ENCODE results near the gene TEF. TPM values are rescaled to one million over a fixed set of nuclear protein-coding genes. Genes with fewer than 3 reads are reported as not detected.

TEF gene
- total RNA-seq, 2 experiments from 2014 or later, result 1.4 to 2.0 TPM

- Mint-ChIP-seq H3K27me3 (no peaks in the 10 kb centered on the region), H3K36me3 (no peaks in the 10 kb centered on the region), H3K9me3 (ENCODE audit: low read depth) (no peaks in the 10 kb centered on the region), H3K27ac (no peak overlapping the region), H3K4me1 (no peaks in the 10 kb centered on the region), H3K4me3 (no peak overlapping the region)
- DNase-seq (no peak), ATAC-seq (no peak)
- CTCF ChIA-PET, result no interaction called here
Observed at GRCh38 chr22:41360126-41360525, 21.6 kb upstream of the TEF start.

- no peak overlapping the region for H3K4me3 Mint-ChIP-seq
- no peak overlapping the region for H3K27ac Mint-ChIP-seq
- CTCF ChIA-PET, result no interaction called here
- peaks cover 7% of the 10 kb centered on the region for H3K27me3 Mint-ChIP-seq
- H3K4me1 Mint-ChIP-seq, result no peaks in the 10 kb centered on the region
- DNase-seq (no peak), ATAC-seq (no peak)
- no peaks in the 10 kb centered on the region for H3K36me3 Mint-ChIP-seq
- no peaks in the 10 kb centered on the region for H3K9me3 Mint-ChIP-seq (ENCODE audit: low read depth)
Observed at GRCh38 chr22:41361716-41362310, 19.9 kb upstream of the TEF start.

- Mint-ChIP-seq H3K36me3 (no peaks in the 10 kb centered on the region), H3K9me3 (ENCODE audit: low read depth) (no peaks in the 10 kb centered on the region), H3K27me3 (peaks cover 10% of the 10 kb centered on the region), H3K27ac (no peak overlapping the region), H3K4me1 (no peaks in the 10 kb centered on the region), H3K4me3 (no peak overlapping the region)
- ATAC-seq (no peak), DNase-seq (no peak)
- CTCF ChIA-PET, result no interaction called here
Observed at GRCh38 chr22:41362615-41363014, 19.1 kb upstream of the TEF start.

GRCh38 chr22:41364233-41364632 lies 17.5 kb upstream of the TEF start:
- DNase-seq, result no peak
- Mint-ChIP-seq H3K27ac (no peak overlapping the region), H3K27me3 (peaks cover 14% of the 10 kb centered on the region), H3K4me3 (no peak overlapping the region), H3K36me3 (no peaks in the 10 kb centered on the region), H3K4me1 (no peaks in the 10 kb centered on the region), H3K9me3 (ENCODE audit: low read depth) (no peaks in the 10 kb centered on the region)
- CTCF ChIA-PET, result interaction anchor here (0.7 kb wide), 1 partner anchor 838 kb away, joined by 3 read pairs; no protein-coding TSS in a partner anchor
- no peak for ATAC-seq

GRCh38 chr22:41364955-41365354 lies 16.8 kb upstream of the TEF start:
- H3K9me3 Mint-ChIP-seq (ENCODE audit: low read depth), result no peaks in the 10 kb centered on the region
- CTCF ChIA-PET, result no interaction called here
- H3K27me3 Mint-ChIP-seq, result peaks cover 19% of the 10 kb centered on the region
- H3K4me3 Mint-ChIP-seq, result no peak overlapping the region
- no peaks in the 10 kb centered on the region for H3K36me3 Mint-ChIP-seq
- H3K27ac Mint-ChIP-seq, result no peak overlapping the region
- H3K4me1 Mint-ChIP-seq, result no peaks in the 10 kb centered on the region
- DNase-seq, result no peak
- no peak for ATAC-seq

GRCh38 chr22:41365425-41365824 lies 16.3 kb upstream of the TEF start:
- Mint-ChIP-seq H3K4me1 (no peaks in the 10 kb centered on the region), H3K4me3 (no peak overlapping the region), H3K9me3 (ENCODE audit: low read depth) (no peaks in the 10 kb centered on the region), H3K27me3 (peaks cover 20% of the 10 kb centered on the region), H3K36me3 (no peaks in the 10 kb centered on the region), H3K27ac (no peak overlapping the region)
- no peak for ATAC-seq
- CTCF ChIA-PET, result no interaction called here
- no peak for DNase-seq

GRCh38 chr22:41366323-41367029 lies 15.3 kb upstream of the TEF start:
- Mint-ChIP-seq H3K4me1 (no peaks in the 10 kb centered on the region), H3K4me3 (no peak overlapping the region), H3K36me3 (no peaks in the 10 kb centered on the region), H3K9me3 (ENCODE audit: low read depth) (no peaks in the 10 kb centered on the region), H3K27me3 (peaks cover 24% of the 10 kb centered on the region), H3K27ac (no peak overlapping the region)
- CTCF ChIA-PET, result interaction anchor here (1.3 kb wide), 1 partner anchor 129 kb away, joined by 4 read pairs; no protein-coding TSS in a partner anchor
- ATAC-seq, result no peak
- DNase-seq, result no peak

- Mint-ChIP-seq H3K27ac (no peak overlapping the region), H3K4me3 (no peak overlapping the region), H3K27me3 (peaks cover 24% of the 10 kb centered on the region), H3K36me3 (no peaks in the 10 kb centered on the region), H3K4me1 (no peaks in the 10 kb centered on the region), H3K9me3 (ENCODE audit: low read depth) (no peaks in the 10 kb centered on the region)
- DNase-seq (no peak), ATAC-seq (peak; percentile 43)
- CTCF ChIA-PET, result interaction anchor here (1.3 kb wide), 1 partner anchor 130 kb away, joined by 4 read pairs; no protein-coding TSS in a partner anchor
Observed at GRCh38 chr22:41367039-41367679, 14.6 kb upstream of the TEF start.

- H3K27ac Mint-ChIP-seq, result no peak overlapping the region
- CTCF ChIA-PET, result interaction anchor here (1.3 to 1.6 kb wide), 2 partner anchors 24 to 131 kb away, joined by 3 to 4 read pairs; no protein-coding TSS in a partner anchor
- no peak overlapping the region for H3K4me3 Mint-ChIP-seq
- peaks cover 24% of the 10 kb centered on the region for H3K27me3 Mint-ChIP-seq
- H3K9me3 Mint-ChIP-seq (ENCODE audit: low read depth), result no peaks in the 10 kb centered on the region
- no peak for ATAC-seq
- no peaks in the 10 kb centered on the region for H3K4me1 Mint-ChIP-seq
- no peaks in the 10 kb centered on the region for H3K36me3 Mint-ChIP-seq
- no peak for DNase-seq
Observed at GRCh38 chr22:41367680-41368542, 13.8 kb upstream of the TEF start.

- CTCF ChIA-PET, result interaction anchor here (1.6 kb wide), 1 partner anchor 25 kb away, joined by 3 read pairs; no protein-coding TSS in a partner anchor
- Mint-ChIP-seq H3K4me1 (no peaks in the 10 kb centered on the region), H3K27me3 (peaks cover 24% of the 10 kb centered on the region), H3K9me3 (ENCODE audit: low read depth) (no peaks in the 10 kb centered on the region), H3K4me3 (no peak overlapping the region), H3K36me3 (no peaks in the 10 kb centered on the region), H3K27ac (no peak overlapping the region)
- ATAC-seq, result no peak
- no peak for DNase-seq
Observed at GRCh38 chr22:41368543-41369423, 13.0 kb upstream of the TEF start.

GRCh38 chr22:41369424-41369745 lies 12.4 kb upstream of the TEF start:
- ATAC-seq, result no peak

GRCh38 chr22:41369837-41370236 lies 11.9 kb upstream of the TEF start:
- CTCF ChIA-PET, result no interaction called here
- Mint-ChIP-seq H3K4me1 (no peaks in the 10 kb centered on the region), H3K27ac (no peak overlapping the region), H3K36me3 (no peaks in the 10 kb centered on the region), H3K4me3 (no peak overlapping the region), H3K27me3 (peaks cover 24% of the 10 kb centered on the region), H3K9me3 (ENCODE audit: low read depth) (no peaks in the 10 kb centered on the region)
- no peak for DNase-seq
- no peak for ATAC-seq

More at GRCh38 chr22:41369424-41369745, 12.4 kb upstream of the TEF start:
- H3K36me3 Mint-ChIP-seq, result no peaks in the 10 kb centered on the region
- no peak overlapping the region for H3K27ac Mint-ChIP-seq
- H3K4me3 Mint-ChIP-seq, result no peak overlapping the region
- H3K4me1 Mint-ChIP-seq, result no peaks in the 10 kb centered on the region
- peaks cover 24% of the 10 kb centered on the region for H3K27me3 Mint-ChIP-seq
- no peak for DNase-seq
- H3K9me3 Mint-ChIP-seq (ENCODE audit: low read depth), result no peaks in the 10 kb centered on the region
- CTCF ChIA-PET, result interaction anchor here (1.6 kb wide), 1 partner anchor 25 kb away, joined by 3 read pairs; no protein-coding TSS in a partner anchor

Measured in activated CD8-positive, alpha-beta memory T cell treated with anti-CD3 and anti-CD28 coated beads, Interleukin-2, amount 10 ng/mL, durations not matched to agents 7 days and 5 days (primary cell).